SK-N-SH (cell line): Measurements from ENCODE around the gene LATS2.

Experiments used
- ELF1 ChIP-seq: IDR thresholded peaks from 2 replicates; pipeline ENCODE4 v1.4.0; 2012
- GABPA ChIP-seq: IDR thresholded peaks from 2 replicates; pipeline ENCODE4 v1.4.0; 2012; ENCODE audit warnings: low read depth, mild to moderate bottlenecking
- POLR2AphosphoS5 ChIP-seq: IDR thresholded peaks from 2 replicates; pipeline ENCODE4 v1.6.1; 2012; ENCODE audit warnings: low read depth, low read length
- RFX5 ChIP-seq: IDR thresholded peaks from 2 replicates; pipeline ENCODE4 v1.6.1; 2012; ENCODE audit warnings: mild to moderate bottlenecking, improper control_type of control experiment, low read length
- SIN3A ChIP-seq: IDR thresholded peaks from 2 replicates; pipeline ENCODE4 v1.6.1; 2012; ENCODE audit warnings: low read depth, mild to moderate bottlenecking, low read length, moderate library complexity, borderline replicate concordance
- SMC3 ChIP-seq: IDR thresholded peaks from 2 replicates; pipeline ENCODE4 v1.6.1; 2012; ENCODE audit warnings: low read depth, low read length, improper control_type of control experiment
- YY1 ChIP-seq: IDR thresholded peaks from 2 replicates; pipeline ENCODE4 v1.4.0; 2012; ENCODE audit warnings: low read depth, mild to moderate bottlenecking
- TF ChIP-seq, protein P1 (sequence below): fragments of 200-600 bp; sonication (generic); IDR thresholded peaks from 2 replicates; pipeline ENCODE4 v1.6.1; 2017; ENCODE audit warnings: antibody characterized with exemption, mild to moderate bottlenecking, moderate library complexity
- TF ChIP-seq, protein P2 (sequence below): IDR thresholded peaks from 2 replicates; pipeline ENCODE4 v1.6.1; 2012; ENCODE audit warnings: mild to moderate bottlenecking, low read depth, low read length, moderate library complexity
- TF ChIP-seq, protein P3 (sequence below): IDR thresholded peaks from 2 replicates; pipeline ENCODE4; 2012

DNA sequence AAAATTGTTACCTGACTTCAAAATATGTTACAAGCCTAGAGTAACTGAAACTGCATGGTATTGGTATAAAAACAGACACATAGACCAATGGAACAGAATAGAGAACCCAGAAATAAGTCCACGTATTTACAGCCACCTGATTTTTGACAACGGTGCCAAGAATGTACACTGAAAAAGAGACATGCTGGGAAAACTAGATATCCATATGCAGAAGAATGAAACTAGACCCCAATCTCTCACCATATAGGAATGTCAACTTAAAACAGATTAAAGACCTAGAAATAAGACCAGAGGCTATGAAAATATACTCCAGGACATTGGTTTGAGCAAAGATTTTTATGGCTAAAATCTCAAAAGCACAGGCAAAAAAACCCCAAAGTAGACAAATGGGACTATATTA is 76.5 kb downstream of the LATS2 start:
- TF ChIP-seq SMC3, result no peak
- no peak for TF ChIP-seq RFX5
- TF ChIP-seq, protein P1, sequence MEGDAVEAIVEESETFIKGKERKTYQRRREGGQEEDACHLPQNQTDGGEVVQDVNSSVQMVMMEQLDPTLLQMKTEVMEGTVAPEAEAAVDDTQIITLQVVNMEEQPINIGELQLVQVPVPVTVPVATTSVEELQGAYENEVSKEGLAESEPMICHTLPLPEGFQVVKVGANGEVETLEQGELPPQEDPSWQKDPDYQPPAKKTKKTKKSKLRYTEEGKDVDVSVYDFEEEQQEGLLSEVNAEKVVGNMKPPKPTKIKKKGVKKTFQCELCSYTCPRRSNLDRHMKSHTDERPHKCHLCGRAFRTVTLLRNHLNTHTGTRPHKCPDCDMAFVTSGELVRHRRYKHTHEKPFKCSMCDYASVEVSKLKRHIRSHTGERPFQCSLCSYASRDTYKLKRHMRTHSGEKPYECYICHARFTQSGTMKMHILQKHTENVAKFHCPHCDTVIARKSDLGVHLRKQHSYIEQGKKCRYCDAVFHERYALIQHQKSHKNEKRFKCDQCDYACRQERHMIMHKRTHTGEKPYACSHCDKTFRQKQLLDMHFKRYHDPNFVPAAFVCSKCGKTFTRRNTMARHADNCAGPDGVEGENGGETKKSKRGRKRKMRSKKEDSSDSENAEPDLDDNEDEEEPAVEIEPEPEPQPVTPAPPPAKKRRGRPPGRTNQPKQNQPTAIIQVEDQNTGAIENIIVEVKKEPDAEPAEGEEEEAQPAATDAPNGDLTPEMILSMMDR, result no peak
- TF ChIP-seq POLR2AphosphoS5, result no peak
- no peak for TF ChIP-seq ELF1
- TF ChIP-seq SIN3A, result no peak
- TF ChIP-seq GABPA, result no peak
- TF ChIP-seq, protein P2, sequence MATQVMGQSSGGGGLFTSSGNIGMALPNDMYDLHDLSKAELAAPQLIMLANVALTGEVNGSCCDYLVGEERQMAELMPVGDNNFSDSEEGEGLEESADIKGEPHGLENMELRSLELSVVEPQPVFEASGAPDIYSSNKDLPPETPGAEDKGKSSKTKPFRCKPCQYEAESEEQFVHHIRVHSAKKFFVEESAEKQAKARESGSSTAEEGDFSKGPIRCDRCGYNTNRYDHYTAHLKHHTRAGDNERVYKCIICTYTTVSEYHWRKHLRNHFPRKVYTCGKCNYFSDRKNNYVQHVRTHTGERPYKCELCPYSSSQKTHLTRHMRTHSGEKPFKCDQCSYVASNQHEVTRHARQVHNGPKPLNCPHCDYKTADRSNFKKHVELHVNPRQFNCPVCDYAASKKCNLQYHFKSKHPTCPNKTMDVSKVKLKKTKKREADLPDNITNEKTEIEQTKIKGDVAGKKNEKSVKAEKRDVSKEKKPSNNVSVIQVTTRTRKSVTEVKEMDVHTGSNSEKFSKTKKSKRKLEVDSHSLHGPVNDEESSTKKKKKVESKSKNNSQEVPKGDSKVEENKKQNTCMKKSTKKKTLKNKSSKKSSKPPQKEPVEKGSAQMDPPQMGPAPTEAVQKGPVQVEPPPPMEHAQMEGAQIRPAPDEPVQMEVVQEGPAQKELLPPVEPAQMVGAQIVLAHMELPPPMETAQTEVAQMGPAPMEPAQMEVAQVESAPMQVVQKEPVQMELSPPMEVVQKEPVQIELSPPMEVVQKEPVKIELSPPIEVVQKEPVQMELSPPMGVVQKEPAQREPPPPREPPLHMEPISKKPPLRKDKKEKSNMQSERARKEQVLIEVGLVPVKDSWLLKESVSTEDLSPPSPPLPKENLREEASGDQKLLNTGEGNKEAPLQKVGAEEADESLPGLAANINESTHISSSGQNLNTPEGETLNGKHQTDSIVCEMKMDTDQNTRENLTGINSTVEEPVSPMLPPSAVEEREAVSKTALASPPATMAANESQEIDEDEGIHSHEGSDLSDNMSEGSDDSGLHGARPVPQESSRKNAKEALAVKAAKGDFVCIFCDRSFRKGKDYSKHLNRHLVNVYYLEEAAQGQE, result no peak
- TF ChIP-seq YY1, result no peak
- TF ChIP-seq, protein P3, sequence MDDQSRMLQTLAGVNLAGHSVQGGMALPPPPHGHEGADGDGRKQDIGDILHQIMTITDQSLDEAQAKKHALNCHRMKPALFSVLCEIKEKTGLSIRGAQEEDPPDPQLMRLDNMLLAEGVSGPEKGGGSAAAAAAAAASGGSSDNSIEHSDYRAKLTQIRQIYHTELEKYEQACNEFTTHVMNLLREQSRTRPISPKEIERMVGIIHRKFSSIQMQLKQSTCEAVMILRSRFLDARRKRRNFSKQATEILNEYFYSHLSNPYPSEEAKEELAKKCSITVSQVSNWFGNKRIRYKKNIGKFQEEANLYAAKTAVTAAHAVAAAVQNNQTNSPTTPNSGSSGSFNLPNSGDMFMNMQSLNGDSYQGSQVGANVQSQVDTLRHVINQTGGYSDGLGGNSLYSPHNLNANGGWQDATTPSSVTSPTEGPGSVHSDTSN, result no peak
